ENCODE measurements around the gene STK10.

DNA sequence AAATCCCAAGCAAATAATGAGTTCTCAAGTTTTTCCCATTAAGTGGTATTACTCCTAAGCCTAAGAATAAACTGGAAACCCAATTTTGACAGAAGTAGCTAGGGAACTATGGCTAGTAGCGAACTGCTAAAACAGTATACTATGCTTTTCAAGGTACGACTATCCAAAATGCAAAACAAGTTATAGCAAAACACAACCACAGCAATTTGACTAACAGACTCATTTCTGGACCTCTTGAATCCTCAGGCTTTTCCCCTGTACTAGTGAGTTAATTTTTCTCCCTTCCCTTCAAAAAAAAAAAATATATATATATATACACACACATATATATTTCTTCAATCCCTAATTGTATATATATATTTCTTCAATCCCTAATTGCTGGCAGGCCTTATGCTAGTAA is 188.9 kb downstream of the STK10 start:
- TF ChIP-seq, protein P1, sequence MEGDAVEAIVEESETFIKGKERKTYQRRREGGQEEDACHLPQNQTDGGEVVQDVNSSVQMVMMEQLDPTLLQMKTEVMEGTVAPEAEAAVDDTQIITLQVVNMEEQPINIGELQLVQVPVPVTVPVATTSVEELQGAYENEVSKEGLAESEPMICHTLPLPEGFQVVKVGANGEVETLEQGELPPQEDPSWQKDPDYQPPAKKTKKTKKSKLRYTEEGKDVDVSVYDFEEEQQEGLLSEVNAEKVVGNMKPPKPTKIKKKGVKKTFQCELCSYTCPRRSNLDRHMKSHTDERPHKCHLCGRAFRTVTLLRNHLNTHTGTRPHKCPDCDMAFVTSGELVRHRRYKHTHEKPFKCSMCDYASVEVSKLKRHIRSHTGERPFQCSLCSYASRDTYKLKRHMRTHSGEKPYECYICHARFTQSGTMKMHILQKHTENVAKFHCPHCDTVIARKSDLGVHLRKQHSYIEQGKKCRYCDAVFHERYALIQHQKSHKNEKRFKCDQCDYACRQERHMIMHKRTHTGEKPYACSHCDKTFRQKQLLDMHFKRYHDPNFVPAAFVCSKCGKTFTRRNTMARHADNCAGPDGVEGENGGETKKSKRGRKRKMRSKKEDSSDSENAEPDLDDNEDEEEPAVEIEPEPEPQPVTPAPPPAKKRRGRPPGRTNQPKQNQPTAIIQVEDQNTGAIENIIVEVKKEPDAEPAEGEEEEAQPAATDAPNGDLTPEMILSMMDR (IDR thresholded peaks at IDR 0.05; ENCODE audit: insufficient read depth, low read depth, low read length) = no peak
- no peak for TF ChIP-seq EZH2 (IDR thresholded peaks at IDR 0.05; ENCODE audit: insufficient read depth, low read length)
